HG03354 (cell line): Measurements from ENCODE around the gene CTRL.
"Not testable (repeated sequence)": the region's sequence is repeated elsewhere in the genome, so short reads cannot be mapped to it uniquely, and the experiment has no call there.

Source experiments
- ATAC-seq: cut with Tn5 transposase; IDR thresholded peaks from one replicate; pipeline ENCODE4 v1.9.1; 2021; ENCODE audit warnings: mild to moderate bottlenecking; ENCODE audit not compliant: unreplicated experiment, poor library complexity, severe bottlenecking

Gene CTRL

DNA sequence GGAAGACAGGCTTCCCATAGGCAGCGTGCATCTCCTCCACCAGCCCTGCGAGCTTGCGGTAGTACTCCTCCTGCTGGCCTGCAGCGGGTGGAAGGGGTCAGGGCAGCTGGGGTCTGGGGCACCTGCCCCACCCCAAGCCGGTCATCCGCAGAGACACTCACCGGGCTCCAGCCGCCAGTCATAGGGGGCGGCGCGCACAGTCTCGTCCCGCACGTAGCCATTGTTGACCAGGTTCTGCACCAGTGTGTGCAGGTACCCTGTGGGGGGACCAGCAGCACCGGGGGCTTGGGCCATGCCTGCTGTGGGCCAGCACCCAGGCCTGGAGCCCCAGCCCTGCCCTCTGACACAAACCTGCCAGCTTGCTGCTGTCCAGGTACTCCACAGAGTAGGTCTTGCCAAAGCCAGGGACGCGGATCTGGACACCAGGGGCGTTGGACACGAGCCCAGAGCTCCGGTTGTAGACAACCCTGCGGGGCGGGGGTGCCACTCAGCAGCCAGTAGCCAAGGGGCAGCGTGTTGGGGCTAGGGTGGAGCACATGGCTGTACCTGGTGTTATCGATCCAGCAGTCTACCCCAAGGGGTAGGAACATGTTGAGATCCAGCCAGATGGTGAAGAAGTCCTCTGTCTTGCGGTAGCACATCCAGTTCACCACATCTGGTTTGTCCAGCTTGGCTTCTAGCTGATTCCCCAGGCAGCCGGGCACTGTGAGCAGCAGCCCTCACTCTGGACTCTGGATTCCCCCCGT lies 11.0 kb upstream of the CTRL start:
- no peak for ATAC-seq

DNA sequence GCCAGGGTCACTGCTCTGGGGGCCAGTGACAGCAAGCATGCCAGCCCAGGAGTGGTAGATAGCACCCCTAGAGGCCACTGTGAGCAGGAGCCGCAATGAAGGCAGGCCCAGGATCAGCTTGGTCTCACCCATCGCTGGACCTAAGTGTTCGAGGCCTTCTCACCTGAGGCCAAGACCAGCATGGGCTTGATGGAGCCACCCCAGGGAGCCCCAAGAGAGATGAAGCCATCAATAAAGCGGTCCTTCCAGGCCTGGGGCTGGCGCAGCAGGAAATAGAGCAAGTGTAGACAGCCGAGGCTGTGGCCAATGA lies 10.5 kb upstream of the CTRL start:
- ATAC-seq, result peak; percentile 67

DNA sequence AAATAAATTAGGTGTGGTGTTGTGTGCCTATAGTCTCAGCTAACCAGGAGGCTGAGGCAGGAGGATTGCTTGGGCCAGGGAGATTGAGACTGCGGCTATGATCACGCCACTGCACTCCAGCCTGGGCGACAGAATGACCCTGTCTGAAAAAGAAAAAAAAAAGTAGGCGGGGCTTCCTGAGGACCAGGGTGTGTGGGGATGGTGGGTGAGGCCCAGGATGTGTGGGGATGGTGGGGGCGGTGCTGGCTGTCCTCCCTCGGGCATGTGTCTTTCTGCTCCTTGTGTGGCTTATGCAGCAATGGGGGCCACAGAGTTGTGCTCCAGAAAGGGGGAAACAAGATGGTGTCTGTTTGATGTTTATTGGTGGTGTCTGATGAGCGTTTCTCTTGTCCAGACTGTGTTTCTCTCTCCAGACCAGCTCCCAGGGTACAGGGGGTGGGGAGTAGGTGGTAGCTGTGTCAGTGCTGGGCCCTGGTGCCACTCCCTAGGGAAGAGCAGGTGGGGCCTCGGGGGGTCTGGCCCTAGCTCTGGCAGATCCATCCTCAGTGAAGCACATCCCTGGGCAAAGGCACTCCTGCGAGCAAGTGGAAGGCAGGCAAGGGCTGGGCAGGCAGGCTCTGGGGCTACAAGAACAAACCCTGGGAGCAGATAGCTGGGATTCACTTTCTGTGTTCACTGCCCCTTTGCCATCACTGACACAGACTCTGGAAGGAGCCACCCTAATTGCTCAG lies 10.0 kb upstream of the CTRL start:
- no peak for ATAC-seq

- no peak for ATAC-seq
Observed at GRCh38 chr16:67940446-67941089, 8.9 kb upstream of the CTRL start.

GRCh38 chr16:67939507-67940445 lies 8.1 kb upstream of the CTRL start:
- no peak for ATAC-seq

DNA sequence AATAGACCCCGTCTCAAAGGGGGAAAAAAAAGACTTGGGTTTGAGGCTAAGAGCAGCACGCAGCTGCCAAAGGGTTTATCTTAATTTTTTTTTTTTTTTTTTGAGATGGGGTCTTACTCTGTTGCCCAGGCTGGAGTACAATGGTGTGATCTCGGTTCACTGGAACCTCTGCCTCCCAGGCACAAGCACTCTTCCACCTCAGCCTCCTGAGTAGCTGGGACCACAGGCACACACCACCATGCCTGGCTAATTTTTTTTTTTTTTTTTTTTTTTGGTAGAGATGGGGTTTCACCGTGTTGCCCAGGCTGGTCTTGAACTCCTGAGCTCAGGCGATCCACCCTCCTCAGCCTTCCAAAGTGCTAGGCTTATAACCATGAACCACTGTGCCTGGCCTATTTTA lies 6.1 kb upstream of the CTRL start:
- not testable (repeated sequence) for ATAC-seq

DNA sequence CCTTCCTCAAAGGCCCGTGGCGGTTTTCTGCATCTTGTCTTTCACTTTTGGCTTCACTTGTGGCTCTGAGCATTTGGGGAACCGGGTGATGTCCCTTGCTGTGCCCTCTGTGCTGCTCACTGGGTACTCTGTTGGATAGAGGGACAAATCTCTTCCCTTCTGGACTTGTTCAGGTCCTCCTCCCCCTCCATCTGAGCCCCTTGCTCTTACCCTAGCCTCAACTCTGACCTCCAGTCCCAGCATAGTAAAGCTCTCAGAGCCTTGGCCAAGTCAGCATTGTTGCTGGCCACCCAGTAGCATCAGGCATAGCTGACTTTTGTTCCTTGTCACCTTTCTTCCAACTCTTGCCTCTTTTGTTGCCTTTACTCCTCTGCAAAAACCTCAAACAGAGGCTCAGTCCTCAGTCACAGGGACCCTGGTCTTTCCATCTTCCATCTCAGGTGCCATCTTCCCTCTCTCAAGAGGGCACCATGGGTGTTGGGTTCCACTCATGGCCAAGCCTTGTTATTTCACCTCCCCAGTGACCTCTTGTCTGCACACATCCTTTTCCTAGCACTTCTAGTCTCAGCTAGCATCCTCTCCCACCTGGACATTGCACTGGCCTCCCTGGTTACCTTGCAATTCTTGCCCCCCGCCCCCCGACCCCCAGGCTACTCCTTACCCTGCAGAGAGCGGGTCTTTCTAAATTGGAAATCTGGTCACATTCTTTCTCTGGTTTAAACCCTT lies 5.4 kb upstream of the CTRL start:
- peak; percentile 73 for ATAC-seq

DNA sequence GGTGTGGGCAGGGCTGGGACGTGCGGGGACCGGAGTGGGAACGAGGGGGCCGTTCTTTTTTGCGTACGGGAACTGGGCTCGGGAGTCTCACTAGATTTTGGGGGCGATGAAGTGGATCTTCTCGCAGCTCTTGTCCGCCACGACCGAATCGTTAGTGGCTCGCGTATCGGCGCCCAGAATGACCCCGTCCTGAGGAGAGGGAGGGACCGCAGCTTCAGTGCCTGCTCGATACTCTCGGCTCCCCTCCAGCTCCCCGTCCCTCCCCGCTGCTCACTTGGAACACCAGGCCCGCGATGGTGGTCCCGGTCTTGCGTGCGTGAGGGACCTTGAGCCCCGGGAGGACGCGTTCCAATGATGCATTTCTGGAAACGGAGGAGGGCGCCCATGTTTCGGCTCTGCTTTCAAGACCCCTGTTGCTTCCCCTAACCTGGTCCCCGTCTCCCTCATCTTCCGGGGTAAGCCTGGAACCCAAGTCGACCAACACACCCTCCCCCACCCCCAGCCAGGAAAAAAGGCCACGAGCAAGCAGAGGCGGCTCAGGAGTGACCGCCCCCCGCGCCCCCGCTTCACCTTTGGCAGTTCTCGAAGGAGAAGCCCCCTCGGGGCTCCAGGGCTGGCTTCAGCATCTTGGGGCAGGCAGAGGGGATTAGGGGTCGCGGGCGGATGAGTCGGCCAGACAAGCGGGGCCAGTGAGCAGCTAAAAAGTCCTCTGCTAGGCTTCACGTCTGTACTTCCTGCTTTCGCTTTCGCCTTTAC lies 4.6 kb upstream of the CTRL start, which contains the start of gene PSMB10:
PSMB10 (minus strand) TSS at position 727 of the 756 bp plus-strand sequence; CDS start at position 626, 101 bp downstream.
- peak; percentile 3 for ATAC-seq

DNA sequence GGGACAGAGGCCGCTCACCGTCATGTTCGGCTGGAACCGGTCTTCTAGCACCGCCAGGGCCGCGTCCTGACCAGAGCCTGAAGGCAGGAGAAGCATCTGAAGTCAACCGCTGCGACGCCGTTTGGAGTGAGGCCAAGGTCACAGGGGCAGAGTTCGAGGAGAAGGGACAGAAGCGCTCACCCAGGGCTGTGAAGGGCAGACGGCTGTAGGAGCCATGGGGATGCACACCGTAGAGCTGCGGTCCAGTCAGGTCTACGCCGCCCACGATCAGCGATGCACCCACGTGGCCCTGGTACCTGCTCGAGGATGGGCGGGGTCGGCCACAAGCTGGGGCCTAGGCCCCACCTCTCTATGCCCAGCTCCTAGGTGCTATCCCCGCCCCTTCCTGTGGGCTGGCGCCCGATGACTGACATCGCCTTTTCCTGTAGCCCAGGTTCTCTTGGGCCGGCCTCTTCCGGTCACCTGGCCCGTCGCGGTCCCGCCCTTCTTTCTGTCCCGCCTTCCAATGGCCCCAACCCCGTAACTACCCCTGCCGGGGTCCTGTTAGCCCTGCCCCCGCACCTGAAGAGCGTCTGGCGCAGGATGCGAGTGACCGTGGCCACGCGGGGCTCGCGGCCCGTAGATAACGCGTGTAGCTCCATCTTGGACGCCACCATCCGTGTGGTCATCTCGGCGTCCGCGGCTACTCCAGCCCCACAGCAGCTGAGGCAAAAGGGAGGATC lies 3.9 kb upstream of the CTRL start:
- ATAC-seq, result peak; percentile 91

DNA sequence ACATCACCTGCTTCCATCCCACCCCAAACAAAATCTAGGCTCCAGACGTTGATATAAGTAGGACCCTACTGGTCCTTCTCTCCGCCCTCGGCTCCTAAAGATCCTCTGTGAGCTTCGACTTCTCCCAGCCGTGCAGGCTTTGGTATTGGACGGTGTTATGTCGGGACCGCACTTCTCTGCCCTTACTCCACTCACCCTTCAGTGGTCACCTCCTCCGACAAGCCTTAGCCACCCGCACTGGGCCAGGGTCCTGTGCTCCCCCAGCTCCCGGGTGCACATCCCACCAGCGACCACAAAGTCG lies 3.4 kb upstream of the CTRL start:
- no peak for ATAC-seq

DNA sequence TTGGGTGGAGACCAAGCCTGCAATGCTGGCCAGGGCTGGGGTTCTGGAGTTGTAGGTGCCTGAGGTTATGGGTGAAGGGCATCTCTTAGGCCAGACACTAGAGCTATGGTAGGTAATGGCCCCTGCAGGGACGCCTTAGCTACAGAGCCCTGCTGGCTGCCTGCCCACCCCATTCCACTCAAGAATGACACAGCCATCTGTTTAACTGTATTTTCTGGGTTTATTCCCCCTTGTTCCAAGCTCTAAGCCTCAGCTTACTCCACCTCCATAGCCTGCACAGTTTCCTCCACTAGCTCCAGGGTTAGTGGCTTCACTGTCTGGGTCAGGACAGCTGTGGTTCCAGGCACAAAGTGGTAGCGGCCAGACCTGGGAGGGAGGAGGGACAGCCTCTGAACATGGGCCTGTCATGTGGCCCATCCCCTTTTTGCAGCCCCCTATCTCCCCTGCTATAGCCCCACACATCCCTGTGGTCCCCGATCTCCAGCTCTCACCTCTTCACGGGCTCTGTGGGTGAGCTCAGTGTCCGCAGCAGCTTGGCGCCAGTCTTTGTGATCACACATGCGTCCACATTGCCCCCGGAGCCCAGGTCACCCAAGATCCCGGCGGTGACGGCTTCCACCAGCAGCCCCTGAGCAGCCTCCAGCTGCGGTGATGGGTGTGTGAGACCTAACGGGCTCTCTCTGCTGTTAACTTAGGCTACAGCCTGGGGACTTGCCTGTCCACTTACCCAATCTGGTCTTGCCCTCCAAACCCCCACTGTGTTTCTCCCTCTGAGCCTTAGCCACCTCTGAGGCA lies 2.8 kb upstream of the CTRL start:
- no peak for ATAC-seq

DNA sequence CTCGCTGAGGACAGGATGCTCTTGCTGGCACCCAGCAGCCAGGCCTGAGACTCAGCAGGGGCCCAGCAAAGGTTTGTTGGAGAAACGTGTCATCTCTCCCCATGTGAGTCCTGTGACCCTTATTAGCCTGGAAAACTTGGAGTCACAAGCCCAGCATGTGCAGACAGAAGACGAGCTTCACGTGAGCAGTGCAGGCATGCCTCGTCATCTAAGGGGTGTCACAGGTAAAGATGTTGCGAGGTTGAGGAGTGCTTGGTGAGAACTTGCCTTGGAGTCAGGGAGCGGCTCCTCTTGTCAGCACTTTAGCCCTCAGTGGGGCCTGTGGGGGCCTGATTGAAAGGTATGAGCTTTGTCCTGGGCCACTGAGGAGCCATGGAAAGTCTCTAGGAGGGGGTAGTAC lies 2.1 kb upstream of the CTRL start:
- no peak for ATAC-seq

DNA sequence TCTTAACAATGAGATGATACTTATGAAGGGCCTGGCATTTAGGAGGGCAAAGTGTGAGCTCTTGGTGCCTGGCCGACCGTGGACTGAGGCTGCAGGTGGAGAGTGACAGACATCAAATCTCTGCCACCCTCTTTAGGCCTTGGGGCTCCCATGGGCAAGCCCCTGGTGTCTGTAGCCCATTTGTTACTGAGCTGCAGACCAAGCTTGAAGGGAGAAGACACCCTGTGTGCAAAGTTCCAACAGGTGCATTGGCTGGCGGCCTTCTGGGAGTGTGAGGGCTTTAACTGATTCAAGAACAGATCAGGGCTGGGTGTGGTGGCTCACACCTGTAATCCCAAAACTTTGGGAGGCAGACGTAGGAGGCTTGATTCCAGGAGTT lies 789 bp upstream of the CTRL start:
- no peak for ATAC-seq

- ATAC-seq, result no peak
Observed at GRCh38 chr16:67930678-67931211, 917 bp downstream of the CTRL start.

DNA sequence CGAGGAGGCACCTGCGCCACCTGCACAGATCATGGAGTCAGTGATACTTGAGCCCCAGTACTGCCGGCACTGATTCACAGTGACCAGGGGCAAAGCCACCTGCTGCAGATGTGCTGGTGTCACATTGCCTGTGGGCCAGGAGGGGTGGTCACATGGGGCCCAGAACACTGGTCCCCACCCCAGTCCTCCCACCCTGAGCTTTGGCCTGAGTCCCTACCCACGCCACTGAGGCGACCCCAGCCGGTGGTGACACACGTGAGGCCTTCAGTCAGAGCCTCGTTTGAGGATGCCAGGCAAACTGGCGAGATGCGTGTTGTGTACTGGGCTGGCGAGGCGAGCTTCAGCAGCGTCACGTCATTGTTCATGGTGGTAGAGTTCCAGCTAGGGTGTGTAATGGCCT lies 1.5 kb downstream of the CTRL start:
- ATAC-seq, result no peak

DNA sequence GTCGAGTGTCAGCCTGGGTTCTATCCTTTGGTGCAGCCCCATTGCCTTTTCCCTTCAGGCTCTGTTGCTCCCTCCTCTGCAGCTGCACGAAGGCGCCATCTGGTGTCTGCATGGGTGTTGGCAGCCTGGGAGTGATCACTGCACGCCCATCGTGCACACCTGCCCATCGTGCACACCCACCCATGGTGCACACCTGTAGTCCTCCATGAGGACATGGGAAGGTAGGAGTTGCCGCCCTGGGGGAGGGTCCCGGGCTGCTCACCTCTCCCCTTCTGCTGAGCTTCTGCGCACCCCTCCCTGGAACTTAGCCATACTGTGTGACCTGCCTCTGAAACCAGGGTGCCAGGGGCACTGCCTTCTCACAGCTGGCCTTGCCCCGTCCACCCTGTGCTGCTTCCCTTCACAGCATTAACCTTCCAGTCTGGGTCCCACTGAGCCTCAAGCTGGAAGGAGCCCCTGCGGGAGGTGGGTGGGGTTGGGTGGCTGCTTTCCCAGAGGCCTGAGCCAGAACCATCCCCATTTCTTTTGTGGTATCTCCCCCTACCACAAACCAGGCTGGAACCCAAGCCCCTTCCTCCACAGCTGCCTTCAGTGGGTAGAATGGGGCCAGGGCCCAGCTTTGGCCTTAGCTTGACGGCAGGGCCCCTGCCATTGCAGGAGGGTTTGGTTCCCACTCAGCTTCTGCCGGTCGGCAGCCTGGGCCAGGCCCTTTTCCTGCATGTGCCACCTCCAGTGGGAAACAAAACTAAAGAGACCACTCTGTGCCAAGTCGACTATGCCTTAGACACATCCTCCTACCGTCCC lies 2.9 kb downstream of the CTRL start:
- peak; percentile 58 for ATAC-seq
